Mucosa of descending colon (tissue), 3 donors: Measurements from ENCODE around the gene SLC25A33. TPM values are rescaled to one million over a fixed set of nuclear protein-coding genes. Genes with fewer than 3 reads are reported as not detected.
A peak's percentile ranks its signal among the peaks of the same experiment; 100 is the strongest.

Experiments
- ATAC-seq: fragments of 200-7000 bp; cut with Tn5 transposase; one replicate; pipeline ENCODE4 v1.9.1; 2020; ENCODE audit warnings: mild to moderate bottlenecking, moderate library complexity
- DNase-seq, 3 donors: peaks; one replicate each; pipeline ENCODE4 v3.0.0-alpha.2; 2020
- H3K36me3 ChIP-seq: fragments of 200-600 bp; one replicate; pipeline ENCODE4 v1.8.0; 2021; ENCODE audit warnings: low read depth, mild to moderate bottlenecking
- H3K4me1 ChIP-seq: fragments of 200-600 bp; one replicate; pipeline ENCODE4 v1.8.0; 2021; ENCODE audit warnings: low read depth, mild to moderate bottlenecking
- H3K4me3 ChIP-seq: fragments of 200-600 bp; one replicate; pipeline ENCODE4 v1.8.0; 2021; ENCODE audit warnings: mild to moderate bottlenecking
- H3K9me3 ChIP-seq: fragments of 200-600 bp; one replicate; pipeline ENCODE4 v1.8.0; 2021; ENCODE audit warnings: mild to moderate bottlenecking
- CTCF ChIP-seq: fragments of 200-600 bp; IDR thresholded peaks from one replicate; pipeline ENCODE4 v1.8.0; 2022; ENCODE audit warnings: antibody characterized with exemption, mild to moderate bottlenecking
- intact Hi-C, 2 donors: fragments of 100-400 bp; cut with DNase I in 1 of 2; cut with micrococcal nuclease in 1 of 2; formaldehyde crosslinking; loops; one replicate each; pipeline versions ENCODE4 v1.11.0 to v1.11.1; 2022; cut with DNase I, micrococcal nuclease
- total RNA-seq, 3 donors: library from RNA; stranded (reverse); fragmentation: NEBNext Ultra II Directional in 2 of 3; extraction: Animal tissue kit (Norgen Biotek cat#: 25700) in 2 of 3; gene quantifications; one replicate each; pipeline versions ENCODE4 v1.2.1 to v1.2.4, GENCODE V29; 2021 to 2023
- donor health status: DM: no; HTN: no; CAD: no; lungs with moderate emphysema.
- donor health status: DM: no; HTN: no; CAD: no.
- donor health status: DM: no; HTN: yes; CAD: no.

The SLC25A33 gene
- total RNA-seq, 3 donors from 2014 or later, result 4.8 to 5.9 (median 5.7) TPM

GRCh38 chr1:9590201-9590600 is 50.9 kb downstream of the SLC25A33 start:
- ATAC-seq, result no peak
- peak in 1 of 3 donors; percentile 49 for DNase-seq
- no peak for TF ChIP-seq CTCF

GRCh38 chr1:9590945-9591668 is 51.8 kb downstream of the SLC25A33 start:
- Histone ChIP-seq H3K9me3 (no peaks in the 10 kb centered on the region), H3K36me3 (no peaks in the 10 kb centered on the region), H3K4me1 (peaks cover 16% of the 10 kb centered on the region), H3K4me3 (no peak overlapping the region)
- ATAC-seq (no peak), DNase-seq (peak in 1 of 3 donors; percentile 50)
- intact Hi-C loops, result no loop called here
- TF ChIP-seq CTCF, result no peak

More at GRCh38 chr1:9590201-9590600, 50.9 kb downstream of the SLC25A33 start:
- Histone ChIP-seq H3K4me3 (no peak overlapping the region), H3K9me3 (no peaks in the 10 kb centered on the region), H3K4me1 (peaks cover 16% of the 10 kb centered on the region), H3K36me3 (no peaks in the 10 kb centered on the region)
- intact Hi-C loops, result no loop called here

GRCh38 chr1:9591669-9592509 is 52.6 kb downstream of the SLC25A33 start:
- intact Hi-C loops, result no loop called here
- ATAC-seq, result no peak
- H3K36me3 ChIP-seq, result no peaks in the 10 kb centered on the region
- H3K4me1 ChIP-seq, result peaks cover 16% of the 10 kb centered on the region
- DNase-seq, result peak in 1 of 3 donors; percentile 56
- H3K4me3 ChIP-seq, result no peak overlapping the region
- H3K9me3 ChIP-seq, result no peaks in the 10 kb centered on the region
- TF ChIP-seq CTCF, result no peak

GRCh38 chr1:9592510-9593075 is 53.3 kb downstream of the SLC25A33 start:
- ATAC-seq (no peak), DNase-seq (peak in 1 of 3 donors; percentile 37)
- Histone ChIP-seq H3K4me3 (no peak overlapping the region), H3K9me3 (no peaks in the 10 kb centered on the region), H3K36me3 (no peaks in the 10 kb centered on the region), H3K4me1 (peaks cover 16% of the 10 kb centered on the region)
- TF ChIP-seq CTCF, result no peak
- intact Hi-C loops, result no loop called here

- peak in 1 of 3 donors; percentile 48 for DNase-seq
- ATAC-seq, result no peak
- H3K36me3 ChIP-seq, result no peaks in the 10 kb centered on the region
- peaks cover 16% of the 10 kb centered on the region for H3K4me1 ChIP-seq
- TF ChIP-seq CTCF, result no peak
- intact Hi-C loops, result no loop called here
- no peak overlapping the region for H3K4me3 ChIP-seq
- H3K9me3 ChIP-seq, result no peaks in the 10 kb centered on the region
These were observed 53.9 kb downstream of the SLC25A33 start for GRCh38 chr1:9593147-9593491.
